ENCODE data around the gene ERN2. TPM values are rescaled to one million over a fixed set of nuclear protein-coding genes. Genes with fewer than 3 reads are reported as not detected.
"Not testable (repeated sequence)": the region's sequence is repeated elsewhere in the genome, so short reads cannot be mapped to it uniquely, and the experiment has no call there.

Gene ERN2
- total RNA-seq (2014; rRNA removed; shearing (Covaris generic); ENCODE audit: low replicate concordance), result not detected in 2 replicates

GRCh38 chr16:23712976-23713375 is at the start of gene ERN2:
Gene ERN2, minus strand, starts transcription at chr16:23713222. Its CDS starts 35 bp downstream, at chr16:23713187.
- Histone ChIP-seq H3K4me3 (no peak within 1 kb of the TSS), H3K27me3 (peaks cover 6% of the 10 kb centered on the region; the same call in 1 of the 2 replicates), H3K36me3 (no peaks in the 10 kb centered on the region), H3K9me3 (no peaks in the 10 kb centered on the region)
- no peak for DNase-seq

- DNase-seq, result no peak
- H3K27me3 ChIP-seq, result peaks cover 20% of the 10 kb centered on the region
- H3K9me3 ChIP-seq, result no peaks in the 10 kb centered on the region
- no peaks in the 10 kb centered on the region for H3K36me3 ChIP-seq
- no peak overlapping the region for H3K4me3 ChIP-seq
Observed at GRCh38 chr16:23757937-23758619, 45.1 kb upstream of the ERN2 start.

GRCh38 chr16:23757116-23757515 is 44.1 kb upstream of the ERN2 start:
- H3K9me3 ChIP-seq, result no peaks in the 10 kb centered on the region
- no peak for DNase-seq
- H3K4me3 ChIP-seq, result no peak overlapping the region
- no peaks in the 10 kb centered on the region for H3K36me3 ChIP-seq
- peaks cover 20% of the 10 kb centered on the region for H3K27me3 ChIP-seq

GRCh38 chr16:23755484-23755809 is 42.4 kb upstream of the ERN2 start:
- no peak for DNase-seq
- Histone ChIP-seq H3K27me3 (peaks cover 20% of the 10 kb centered on the region), H3K36me3 (no peaks in the 10 kb centered on the region), H3K4me3 (no peak overlapping the region), H3K9me3 (no peaks in the 10 kb centered on the region)

GRCh38 chr16:23754594-23755483 is 41.8 kb upstream of the ERN2 start, which contains the start of gene CHP2:
Gene CHP2, plus strand, starts transcription at chr16:23755026. Its CDS starts 24 bp downstream, at chr16:23755050.
- Histone ChIP-seq H3K36me3 (no peaks in the 10 kb centered on the region), H3K4me3 (no peak within 1 kb of the TSS), H3K27me3 (peaks cover 20% of the 10 kb centered on the region), H3K9me3 (no peaks in the 10 kb centered on the region)
- no peak for DNase-seq

- Histone ChIP-seq H3K9me3 (no peaks in the 10 kb centered on the region), H3K4me3 (no peak overlapping the region), H3K36me3 (no peaks in the 10 kb centered on the region), H3K27me3 (peaks cover 20% of the 10 kb centered on the region)
- DNase-seq, result no peak
Observed at GRCh38 chr16:23753908-23754593, 41.0 kb upstream of the ERN2 start.

- peaks cover 18% of the 10 kb centered on the region for H3K27me3 ChIP-seq
- DNase-seq, H3K4me3 ChIP-seq, H3K36me3 ChIP-seq, H3K9me3 ChIP-seq: not testable (repeated sequence)
Observed at GRCh38 chr16:23751053-23751452, 38.0 kb upstream of the ERN2 start.

- H3K27me3 ChIP-seq, result peaks cover 3% of the 10 kb centered on the region; the same call in 1 of the 2 replicates
- no peaks in the 10 kb centered on the region for H3K9me3 ChIP-seq
- no peak overlapping the region for H3K4me3 ChIP-seq
- no peaks in the 10 kb centered on the region for H3K36me3 ChIP-seq
- no peak for DNase-seq
Observed at GRCh38 chr16:23748630-23749029, 35.6 kb upstream of the ERN2 start.

- Histone ChIP-seq H3K36me3 (no peaks in the 10 kb centered on the region), H3K9me3 (no peaks in the 10 kb centered on the region), H3K27me3 (peaks cover 6% of the 10 kb centered on the region; the same call in 1 of the 2 replicates), H3K4me3 (no peak overlapping the region)
- no peak for DNase-seq
Observed at GRCh38 chr16:23745263-23745662, 32.2 kb upstream of the ERN2 start.

- no peak for DNase-seq
- Histone ChIP-seq H3K27me3 (peaks cover 8% of the 10 kb centered on the region; the same call in 1 of the 2 replicates), H3K4me3 (no peak overlapping the region), H3K36me3 (no peaks in the 10 kb centered on the region), H3K9me3 (no peaks in the 10 kb centered on the region)
Observed at GRCh38 chr16:23742766-23743165, 29.7 kb upstream of the ERN2 start.

- Histone ChIP-seq H3K27me3 (peaks cover 8% of the 10 kb centered on the region; the same call in 1 of the 2 replicates), H3K4me3 (no peak overlapping the region), H3K36me3 (no peaks in the 10 kb centered on the region), H3K9me3 (no peaks in the 10 kb centered on the region)
- DNase-seq, result no peak
Observed at GRCh38 chr16:23741675-23742303, 28.8 kb upstream of the ERN2 start.

GRCh38 chr16:23739516-23739915 is 26.5 kb upstream of the ERN2 start:
- H3K4me3 ChIP-seq, result no peak overlapping the region
- H3K36me3 ChIP-seq, result no peaks in the 10 kb centered on the region
- no peaks in the 10 kb centered on the region for H3K9me3 ChIP-seq
- no peak for DNase-seq
- peaks cover 6% of the 10 kb centered on the region; the same call in 1 of the 2 replicates for H3K27me3 ChIP-seq

GRCh38 chr16:23737423-23738028 is 24.5 kb upstream of the ERN2 start:
- not testable (repeated sequence) for H3K27me3 ChIP-seq, DNase-seq, H3K9me3 ChIP-seq, H3K36me3 ChIP-seq, H3K4me3 ChIP-seq

GRCh38 chr16:23734176-23734893 is 21.3 kb upstream of the ERN2 start:
- H3K27me3 ChIP-seq, result peaks cover 2% of the 10 kb centered on the region; the same call in 1 of the 2 replicates
- no peaks in the 10 kb centered on the region for H3K9me3 ChIP-seq
- no peaks in the 10 kb centered on the region for H3K36me3 ChIP-seq
- H3K4me3 ChIP-seq, result no peak overlapping the region
- DNase-seq, result no peak

GRCh38 chr16:23729503-23730424 is 16.7 kb upstream of the ERN2 start:
- no peaks in the 10 kb centered on the region for H3K27me3 ChIP-seq
- no peak overlapping the region for H3K4me3 ChIP-seq
- H3K9me3 ChIP-seq, result no peaks in the 10 kb centered on the region
- H3K36me3 ChIP-seq, result no peaks in the 10 kb centered on the region
- peak; percentile 73 for DNase-seq

All from MG63 (cell line).